ENCODE results near the gene PALLD. TPM values are rescaled to one million over a fixed set of nuclear protein-coding genes. Genes with fewer than 3 reads are reported as not detected.
A peak's percentile ranks its signal among the peaks of the same experiment; 100 is the strongest.

PALLD gene
- polyA plus RNA-seq, 1 donor (not counting 4 experiments of a cell fraction or from before 2014, with no cell fraction given) = 136 TPM

DNA sequence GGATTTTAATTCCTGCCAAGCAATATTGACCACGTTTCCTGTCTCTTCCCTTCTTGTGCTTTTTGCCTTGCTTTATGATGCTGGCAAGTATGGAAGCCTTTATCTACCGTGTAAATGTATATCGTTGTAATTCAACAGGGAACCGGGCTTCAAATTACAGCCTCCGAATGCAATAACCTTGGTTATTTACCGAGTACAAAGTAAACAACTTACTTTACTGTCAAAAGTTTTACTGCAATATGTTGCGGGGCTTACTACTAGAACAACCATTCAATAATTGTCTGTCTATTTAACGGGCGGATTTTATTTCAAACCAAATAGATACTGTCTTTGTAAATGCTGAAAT, 73.1 kb downstream of the PALLD start:
- FAIRE-seq = no peak

DNA sequence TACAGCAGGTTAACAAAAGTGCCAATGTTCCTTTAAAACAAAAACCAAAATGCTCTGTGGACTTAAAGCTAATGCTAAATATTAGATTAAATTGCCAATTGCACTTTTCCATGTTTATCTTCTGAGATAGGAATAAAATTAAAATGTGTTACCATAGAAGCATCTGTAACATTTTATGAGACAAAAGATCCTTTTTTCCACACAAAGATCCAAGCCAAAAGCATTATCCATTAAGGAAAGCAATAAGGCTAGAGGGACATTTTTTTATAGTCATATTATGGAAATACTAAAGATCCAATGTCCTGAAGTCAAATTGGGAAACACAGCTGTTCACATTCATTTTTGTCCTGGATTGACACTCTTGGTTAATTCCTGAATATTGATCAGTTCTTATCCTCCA, 73.6 kb downstream of the PALLD start:
- H3K27ac ChIP-seq (ENCODE audit: control insufficient read depth, insufficient read depth, low read length) = no peak overlapping the region
- FAIRE-seq = no peak

More for the DNA sequence above, 73.1 kb downstream of the PALLD start:
- H3K9me1 ChIP-seq (ENCODE audit: control insufficient read depth, extremely low read depth, insufficient read depth, low read length) = no peaks in the 10 kb centered on the region
- no peaks in the 10 kb centered on the region for H3K79me2 ChIP-seq (ENCODE audit: control insufficient read depth, insufficient read depth, low read length)
- peaks cover 26% of the 10 kb centered on the region for H3K4me1 ChIP-seq (ENCODE audit: control insufficient read depth, extremely low read depth, insufficient read depth, low read length)
- peak overlapping the region; percentile 53 for H3K27ac ChIP-seq (ENCODE audit: control insufficient read depth, insufficient read depth, low read length)
- H2AFZ ChIP-seq (ENCODE audit: control insufficient read depth, low read length) = peak overlapping the region; percentile 57
- TF ChIP-seq, protein P1, sequence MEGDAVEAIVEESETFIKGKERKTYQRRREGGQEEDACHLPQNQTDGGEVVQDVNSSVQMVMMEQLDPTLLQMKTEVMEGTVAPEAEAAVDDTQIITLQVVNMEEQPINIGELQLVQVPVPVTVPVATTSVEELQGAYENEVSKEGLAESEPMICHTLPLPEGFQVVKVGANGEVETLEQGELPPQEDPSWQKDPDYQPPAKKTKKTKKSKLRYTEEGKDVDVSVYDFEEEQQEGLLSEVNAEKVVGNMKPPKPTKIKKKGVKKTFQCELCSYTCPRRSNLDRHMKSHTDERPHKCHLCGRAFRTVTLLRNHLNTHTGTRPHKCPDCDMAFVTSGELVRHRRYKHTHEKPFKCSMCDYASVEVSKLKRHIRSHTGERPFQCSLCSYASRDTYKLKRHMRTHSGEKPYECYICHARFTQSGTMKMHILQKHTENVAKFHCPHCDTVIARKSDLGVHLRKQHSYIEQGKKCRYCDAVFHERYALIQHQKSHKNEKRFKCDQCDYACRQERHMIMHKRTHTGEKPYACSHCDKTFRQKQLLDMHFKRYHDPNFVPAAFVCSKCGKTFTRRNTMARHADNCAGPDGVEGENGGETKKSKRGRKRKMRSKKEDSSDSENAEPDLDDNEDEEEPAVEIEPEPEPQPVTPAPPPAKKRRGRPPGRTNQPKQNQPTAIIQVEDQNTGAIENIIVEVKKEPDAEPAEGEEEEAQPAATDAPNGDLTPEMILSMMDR (optimal IDR thresholded peaks at IDR 0.05 in 1 of 3, IDR thresholded peaks at IDR 0.05 in 1 of 3, conservative IDR thresholded peaks at IDR 0.05 in 1 of 3; ENCODE audit: extremely low read depth in 1 of 3, insufficient read depth in 2 of 3, low read length in 3 of 3) = no peak
- no peak for TF ChIP-seq EZH2 (IDR thresholded peaks at IDR 0.05; ENCODE audit: low read length)
- dilution Hi-C loops (cut with MboI; ENCODE audit: extremely low pct_ligation_motif_present, low sequenced_read_pairs) = no loop called here
- H3K4me3 ChIP-seq (ENCODE audit: control insufficient read depth in 2 of 3, extremely low read depth in 1 of 3, insufficient read depth in 2 of 3, low read depth in 1 of 3, low read length in 3 of 3) = peak overlapping the region in 1 of 3 experiments; percentile 15
- H4K20me1 ChIP-seq (ENCODE audit: control insufficient read depth, extremely low read depth, insufficient read depth, low read length) = no peaks in the 10 kb centered on the region
- no peaks in the 10 kb centered on the region for H3K9me3 ChIP-seq (ENCODE audit: control insufficient read depth, low read depth, low read length)
- no peak for DNase-seq (ENCODE audit: low read depth, low spot score)
- peak overlapping the region; percentile 58 for H3K4me2 ChIP-seq (ENCODE audit: control insufficient read depth, extremely low read depth, insufficient read depth, low read depth, low read length)
- H3K36me3 ChIP-seq (ENCODE audit: control insufficient read depth in 2 of 2, extremely low read depth in 1 of 2, insufficient read depth in 2 of 2, low read length in 2 of 2) = no peaks in the 10 kb centered on the region
- H3K9ac ChIP-seq (ENCODE audit: control insufficient read depth, extremely low read depth, insufficient read depth, low read length) = no peak overlapping the region
- H3K27me3 ChIP-seq (ENCODE audit: control insufficient read depth, extremely low read depth, insufficient read depth, low read length) = no peaks in the 10 kb centered on the region

More for the DNA sequence above, 73.6 kb downstream of the PALLD start:
- H3K27me3 ChIP-seq (ENCODE audit: control insufficient read depth, extremely low read depth, insufficient read depth, low read length) = no peaks in the 10 kb centered on the region
- dilution Hi-C loops (cut with MboI; ENCODE audit: extremely low pct_ligation_motif_present, low sequenced_read_pairs) = no loop called here
- H3K4me3 ChIP-seq (ENCODE audit: control insufficient read depth in 2 of 3, extremely low read depth in 1 of 3, insufficient read depth in 2 of 3, low read depth in 1 of 3, low read length in 3 of 3) = no peak overlapping the region
- TF ChIP-seq, protein P1 (optimal IDR thresholded peaks at IDR 0.05 in 1 of 3, IDR thresholded peaks at IDR 0.05 in 1 of 3, conservative IDR thresholded peaks at IDR 0.05 in 1 of 3; ENCODE audit: extremely low read depth in 1 of 3, insufficient read depth in 2 of 3, low read length in 3 of 3) = no peak
- TF ChIP-seq EZH2 (IDR thresholded peaks at IDR 0.05; ENCODE audit: low read length) = no peak
- no peaks in the 10 kb centered on the region for H3K9me3 ChIP-seq (ENCODE audit: control insufficient read depth, low read depth, low read length)
- H3K4me2 ChIP-seq (ENCODE audit: control insufficient read depth, extremely low read depth, insufficient read depth, low read depth, low read length) = no peak overlapping the region
- H3K9me1 ChIP-seq (ENCODE audit: control insufficient read depth, extremely low read depth, insufficient read depth, low read length) = no peaks in the 10 kb centered on the region
- H4K20me1 ChIP-seq (ENCODE audit: control insufficient read depth, extremely low read depth, insufficient read depth, low read length) = no peaks in the 10 kb centered on the region
- H3K9ac ChIP-seq (ENCODE audit: control insufficient read depth, extremely low read depth, insufficient read depth, low read length) = no peak overlapping the region
- DNase-seq (ENCODE audit: low read depth, low spot score) = no peak
- peaks cover 28% of the 10 kb centered on the region for H3K4me1 ChIP-seq (ENCODE audit: control insufficient read depth, extremely low read depth, insufficient read depth, low read length)
- no peaks in the 10 kb centered on the region for H3K79me2 ChIP-seq (ENCODE audit: control insufficient read depth, insufficient read depth, low read length)
- no peaks in the 10 kb centered on the region for H3K36me3 ChIP-seq (ENCODE audit: control insufficient read depth in 2 of 2, extremely low read depth in 1 of 2, insufficient read depth in 2 of 2, low read length in 2 of 2)
- H2AFZ ChIP-seq (ENCODE audit: control insufficient read depth, low read length) = no peak overlapping the region

All from keratinocyte (primary cell).